Stimulated activated effector memory CD8-positive, alpha-beta T cell treated with anti-CD3 and anti-CD28 coated beads, Interleukin-12 subunit alpha, Interleukin-12 subunit beta, amount 100 ng/mL, for 72 hours (primary cell): ENCODE results near the gene DESI2.
"Not testable (repeated sequence)": the region's sequence is repeated elsewhere in the genome, so short reads cannot be mapped to it uniquely, and the experiment has no call there.

Source experiments
- ATAC-seq: fragments of 150-1000 bp; cut with Tn5 transposase; 2 replicates; pipeline ENCODE4 v1.10.0; 2021
- DNase-seq, 2 donors: peaks; one replicate each; pipeline ENCODE4 v3.0.0; 2021 to 2022; ENCODE audit warnings: low spot score in 2 of 2
- H3K27ac Mint-ChIP-seq: one replicate; pipeline ENCODE4 v1.8.0; 2022; ENCODE audit warnings: mild to moderate bottlenecking, mixed read lengths
- H3K36me3 Mint-ChIP-seq: one replicate; pipeline ENCODE4 v1.8.0; 2022; ENCODE audit warnings: mild to moderate bottlenecking, mixed read lengths
- H3K4me1 Mint-ChIP-seq: one replicate; pipeline ENCODE4 v1.8.0; 2022; ENCODE audit warnings: mixed read lengths
- H3K4me3 Mint-ChIP-seq: one replicate; pipeline ENCODE4 v1.8.0; 2022; ENCODE audit warnings: mild to moderate bottlenecking, mixed read lengths
- H3K9me3 Mint-ChIP-seq: one replicate; pipeline ENCODE4 v1.8.0; 2022; ENCODE audit warnings: mixed read lengths

DESI2 gene

GRCh38 chr1:244709476-244710368 lies 56.8 kb downstream of the DESI2 start:
- peaks cover 11% of the 10 kb centered on the region for H3K36me3 Mint-ChIP-seq
- no peak overlapping the region for H3K4me3 Mint-ChIP-seq
- no peaks in the 10 kb centered on the region for H3K9me3 Mint-ChIP-seq
- peaks cover 12% of the 10 kb centered on the region for H3K4me1 Mint-ChIP-seq
- ATAC-seq, result no peak
- DNase-seq, result peak in 1 of 2 donors; percentile 22
- peak overlapping the region; percentile 56 for H3K27ac Mint-ChIP-seq

GRCh38 chr1:244710474-244711062 lies 57.6 kb downstream of the DESI2 start:
- peaks cover 12% of the 10 kb centered on the region for H3K4me1 Mint-ChIP-seq
- H3K27ac Mint-ChIP-seq, result peak overlapping the region; percentile 56
- H3K36me3 Mint-ChIP-seq, result peaks cover 7% of the 10 kb centered on the region
- no peaks in the 10 kb centered on the region for H3K9me3 Mint-ChIP-seq
- ATAC-seq (no peak), DNase-seq (no peak)
- H3K4me3 Mint-ChIP-seq, result no peak overlapping the region

- H3K36me3 Mint-ChIP-seq, result no peaks in the 10 kb centered on the region
- peak; percentile 99 for ATAC-seq
- DNase-seq, result peak; percentile 8 to 58
- no peaks in the 10 kb centered on the region for H3K9me3 Mint-ChIP-seq
- no peak overlapping the region for H3K4me3 Mint-ChIP-seq
- H3K27ac Mint-ChIP-seq, result no peak overlapping the region
- H3K4me1 Mint-ChIP-seq, result peaks cover 12% of the 10 kb centered on the region
Observed at GRCh38 chr1:244712669-244713068, 59.7 kb downstream of the DESI2 start.

- H3K9me3 Mint-ChIP-seq, result no peaks in the 10 kb centered on the region
- peaks cover 12% of the 10 kb centered on the region for H3K4me1 Mint-ChIP-seq
- H3K36me3 Mint-ChIP-seq, result no peaks in the 10 kb centered on the region
- H3K4me3 Mint-ChIP-seq, result no peak overlapping the region
- ATAC-seq (no peak), DNase-seq (no peak)
- H3K27ac Mint-ChIP-seq, result no peak overlapping the region
Observed at GRCh38 chr1:244713332-244713731, 60.4 kb downstream of the DESI2 start.

- no peak for ATAC-seq
- peaks cover 10% of the 10 kb centered on the region for H3K4me1 Mint-ChIP-seq
- DNase-seq, result no peak
- no peaks in the 10 kb centered on the region for H3K9me3 Mint-ChIP-seq
- H3K27ac Mint-ChIP-seq, result no peak overlapping the region
- no peaks in the 10 kb centered on the region for H3K36me3 Mint-ChIP-seq
- no peak overlapping the region for H3K4me3 Mint-ChIP-seq
Observed at GRCh38 chr1:244727871-244728474, 75.0 kb downstream of the DESI2 start.

GRCh38 chr1:244730153-244730933 lies 77.4 kb downstream of the DESI2 start:
- peak; percentile 3 to 58 for DNase-seq
- H3K4me1 Mint-ChIP-seq, result peaks cover 10% of the 10 kb centered on the region
- H3K36me3 Mint-ChIP-seq, result no peaks in the 10 kb centered on the region
- H3K9me3 Mint-ChIP-seq, result no peaks in the 10 kb centered on the region
- peak overlapping the region; percentile 76 for H3K4me3 Mint-ChIP-seq
- H3K27ac Mint-ChIP-seq, result no peak overlapping the region
- ATAC-seq, result peak; percentile 74

- no peaks in the 10 kb centered on the region for H3K9me3 Mint-ChIP-seq
- H3K4me1 Mint-ChIP-seq, result peaks cover 10% of the 10 kb centered on the region
- no peak overlapping the region for H3K27ac Mint-ChIP-seq
- ATAC-seq, result no peak
- H3K36me3 Mint-ChIP-seq, result no peaks in the 10 kb centered on the region
- H3K4me3 Mint-ChIP-seq, result peak overlapping the region; percentile 76
- DNase-seq, result no peak
Observed at GRCh38 chr1:244730934-244731434, 78.1 kb downstream of the DESI2 start.

- ATAC-seq (no peak), DNase-seq (no peak)
- H3K4me3 Mint-ChIP-seq, result peak overlapping the region; percentile 76
- no peak overlapping the region for H3K27ac Mint-ChIP-seq
- peaks cover 10% of the 10 kb centered on the region for H3K4me1 Mint-ChIP-seq
- H3K9me3 Mint-ChIP-seq, result no peaks in the 10 kb centered on the region
- H3K36me3 Mint-ChIP-seq, result no peaks in the 10 kb centered on the region
Observed at GRCh38 chr1:244731651-244732050, 78.7 kb downstream of the DESI2 start.

GRCh38 chr1:244732851-244733450 lies 80.0 kb downstream of the DESI2 start:
- no peaks in the 10 kb centered on the region for H3K36me3 Mint-ChIP-seq
- DNase-seq (no peak), ATAC-seq (no peak)
- peaks cover 10% of the 10 kb centered on the region for H3K4me1 Mint-ChIP-seq
- no peak overlapping the region for H3K4me3 Mint-ChIP-seq
- H3K9me3 Mint-ChIP-seq, result no peaks in the 10 kb centered on the region
- H3K27ac Mint-ChIP-seq, result no peak overlapping the region

- ATAC-seq (no peak), DNase-seq (no peak)
- Mint-ChIP-seq H3K27ac (peak overlapping the region; percentile 2), H3K9me3 (no peaks in the 10 kb centered on the region), H3K4me1 (no peaks in the 10 kb centered on the region), H3K36me3 (no peaks in the 10 kb centered on the region), H3K4me3 (no peak overlapping the region)
Observed at GRCh38 chr1:244735404-244735803, 82.5 kb downstream of the DESI2 start.

GRCh38 chr1:244735876-244736561 lies 83.1 kb downstream of the DESI2 start:
- no peak for ATAC-seq
- Mint-ChIP-seq H3K4me1 (no peaks in the 10 kb centered on the region), H3K36me3 (no peaks in the 10 kb centered on the region), H3K9me3 (no peaks in the 10 kb centered on the region), H3K27ac (peak overlapping the region; percentile 2), H3K4me3 (no peak overlapping the region)
- no peak for DNase-seq

- H3K36me3 Mint-ChIP-seq, DNase-seq, H3K4me3 Mint-ChIP-seq, ATAC-seq, H3K9me3 Mint-ChIP-seq, H3K27ac Mint-ChIP-seq, H3K4me1 Mint-ChIP-seq: not testable (repeated sequence)
Observed at GRCh38 chr1:244739140-244739539, 86.2 kb downstream of the DESI2 start.

GRCh38 chr1:244740027-244740617 lies 87.2 kb downstream of the DESI2 start:
- not testable (repeated sequence) for ATAC-seq, DNase-seq, H3K27ac Mint-ChIP-seq, H3K9me3 Mint-ChIP-seq, H3K4me1 Mint-ChIP-seq, H3K4me3 Mint-ChIP-seq, H3K36me3 Mint-ChIP-seq

GRCh38 chr1:244741692-244742091 lies 88.8 kb downstream of the DESI2 start:
- Mint-ChIP-seq H3K4me1 (no peaks in the 10 kb centered on the region), H3K4me3 (no peak overlapping the region), H3K27ac (no peak overlapping the region), H3K36me3 (no peaks in the 10 kb centered on the region), H3K9me3 (no peaks in the 10 kb centered on the region)
- no peak for ATAC-seq
- no peak for DNase-seq
